Vagina (tissue), 2 donors: ENCODE data around the gene ZBTB20.

ENCODE experiments used
- POLR2A ChIP-seq, 2 donors: fragments of 450-650 bp; IDR thresholded peaks; one replicate each; pipeline ENCODE4 v1.6.1; 2017; ENCODE audit warnings: antibody characterized with exemption in 2 of 2, mild to moderate bottlenecking in 2 of 2, moderate library complexity in 2 of 2
- POLR2AphosphoS5 ChIP-seq, 2 donors: sonication (generic); formaldehyde crosslinking; IDR thresholded peaks; one replicate each; pipeline ENCODE4 v1.9.0; 2017; ENCODE audit warnings: antibody characterized with exemption in 2 of 2, mild to moderate bottlenecking in 2 of 2, low read depth in 1 of 2; ENCODE audit not compliant: insufficient read depth in 1 of 2

DNA sequence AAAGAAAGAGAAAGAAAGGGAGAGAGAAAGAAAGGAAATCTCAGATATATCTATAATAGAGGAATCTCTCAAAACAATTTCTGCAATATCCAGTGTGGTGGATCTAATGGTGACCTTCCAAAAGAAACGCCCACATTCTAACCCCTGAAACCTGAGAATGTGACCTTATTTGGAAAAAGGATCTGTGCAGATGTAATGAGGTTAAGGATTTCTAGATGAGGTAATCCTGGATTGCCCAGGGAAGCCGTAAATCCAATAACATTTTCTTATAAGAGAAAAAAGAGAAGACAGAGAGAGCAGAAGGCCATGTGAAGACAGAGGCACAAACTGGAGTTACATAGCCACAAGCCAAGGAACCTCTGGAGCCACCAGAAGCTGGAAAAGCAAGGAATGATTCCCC is 307.6 kb downstream of the ZBTB20 start:
- no peak for TF ChIP-seq POLR2AphosphoS5 (IDR thresholded peaks at IDR 0.05; ENCODE audit: insufficient read depth in 1 of 2, low read depth in 1 of 2)
- TF ChIP-seq POLR2A (IDR thresholded peaks at IDR 0.05): no peak
